Measurements from ENCODE around the gene KDELR3. TPM values are rescaled to one million over a fixed set of nuclear protein-coding genes. Genes with fewer than 3 reads are reported as not detected.

KDELR3 gene
- total and polyA plus RNA-seq, 4 experiments from 2014 or later: 0.10 to 0.24 TPM; not detected in 2

DNA sequence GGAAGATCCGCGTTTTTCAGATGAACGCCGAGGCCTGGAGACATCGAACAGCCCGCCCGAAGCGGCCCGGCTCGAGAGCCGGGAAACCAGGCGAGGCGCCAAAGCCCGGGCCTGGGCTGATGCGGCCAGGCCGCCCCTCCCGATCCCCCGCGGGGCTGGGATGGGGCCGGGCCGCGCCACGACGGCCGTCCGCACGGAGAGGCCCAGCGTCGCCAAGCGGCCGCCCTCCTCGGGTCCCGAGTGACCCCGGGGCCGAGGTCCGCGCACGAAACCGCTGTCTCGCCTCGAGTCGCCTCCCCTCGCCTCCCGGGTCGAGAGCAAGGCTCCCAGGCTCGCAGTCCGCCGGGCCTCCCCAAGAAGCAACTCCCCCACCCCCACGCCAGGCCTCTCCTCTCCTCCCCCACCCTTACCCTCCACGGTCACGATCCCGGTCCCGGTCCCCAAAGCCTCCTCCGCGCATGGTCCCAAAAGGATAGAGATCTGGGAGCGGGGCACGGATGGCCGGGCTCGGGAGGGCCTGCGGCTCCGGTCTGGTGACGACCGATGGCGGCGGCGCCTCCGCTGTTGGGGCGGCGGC lies 37.7 kb downstream of the KDELR3 start:
- H3K9me3 ChIP-seq (ENCODE audit: control insufficient read depth in 1 of 2, low read length in 2 of 2): no peaks in the 10 kb centered on the region
- H3K4me1 Mint-ChIP-seq: peaks cover 40 to 61% (median 51%) of the 10 kb centered on the region in 4 donors
- DNase-seq: peak in 1 of 5 donors; percentile 68
- peak overlapping the region; percentile 98 to 100 (median 99) for H3K4me3 Mint-ChIP-seq
- ChIA-PET CTCF (ENCODE audit: partially characterized antibody) (no interaction called here), POLR2A (ENCODE audit: partially characterized antibody) (no interaction called here)
- H3K36me3 Mint-ChIP-seq: peaks cover 32 to 50% of the 10 kb centered on the region in 2 donors
- H3K4me3 ChIP-seq (ENCODE audit: low read length in 2 of 2): peak overlapping the region; percentile 75 to 94
- H3K9me3 Mint-ChIP-seq: peaks cover 0 to 6% (median 0%) of the 10 kb centered on the region in 8 donors
- intact Hi-C loops (cut with micrococcal nuclease): loop anchor here (1.0 to 5.0 kb wide), 5 partner anchors 15 to 196 kb away; partner anchors contain the start of genes CSNK1E and DMC1
- H3K27ac Mint-ChIP-seq: peak overlapping the region; percentile 99 to 100 (median 100)
- peaks cover 50% of the 10 kb centered on the region for H3K4me1 ChIP-seq (ENCODE audit: insufficient read depth, low read length)
- peak overlapping the region; percentile 99 for H3K27ac ChIP-seq (ENCODE audit: low read depth, low read length)
- H3K36me3 ChIP-seq (ENCODE audit: insufficient read depth, low read length): peaks cover 17% of the 10 kb centered on the region
- H3K27me3 Mint-ChIP-seq: no peaks in the 10 kb centered on the region
- H3K27me3 ChIP-seq (ENCODE audit: insufficient read depth, low read length): no peaks in the 10 kb centered on the region

DNA sequence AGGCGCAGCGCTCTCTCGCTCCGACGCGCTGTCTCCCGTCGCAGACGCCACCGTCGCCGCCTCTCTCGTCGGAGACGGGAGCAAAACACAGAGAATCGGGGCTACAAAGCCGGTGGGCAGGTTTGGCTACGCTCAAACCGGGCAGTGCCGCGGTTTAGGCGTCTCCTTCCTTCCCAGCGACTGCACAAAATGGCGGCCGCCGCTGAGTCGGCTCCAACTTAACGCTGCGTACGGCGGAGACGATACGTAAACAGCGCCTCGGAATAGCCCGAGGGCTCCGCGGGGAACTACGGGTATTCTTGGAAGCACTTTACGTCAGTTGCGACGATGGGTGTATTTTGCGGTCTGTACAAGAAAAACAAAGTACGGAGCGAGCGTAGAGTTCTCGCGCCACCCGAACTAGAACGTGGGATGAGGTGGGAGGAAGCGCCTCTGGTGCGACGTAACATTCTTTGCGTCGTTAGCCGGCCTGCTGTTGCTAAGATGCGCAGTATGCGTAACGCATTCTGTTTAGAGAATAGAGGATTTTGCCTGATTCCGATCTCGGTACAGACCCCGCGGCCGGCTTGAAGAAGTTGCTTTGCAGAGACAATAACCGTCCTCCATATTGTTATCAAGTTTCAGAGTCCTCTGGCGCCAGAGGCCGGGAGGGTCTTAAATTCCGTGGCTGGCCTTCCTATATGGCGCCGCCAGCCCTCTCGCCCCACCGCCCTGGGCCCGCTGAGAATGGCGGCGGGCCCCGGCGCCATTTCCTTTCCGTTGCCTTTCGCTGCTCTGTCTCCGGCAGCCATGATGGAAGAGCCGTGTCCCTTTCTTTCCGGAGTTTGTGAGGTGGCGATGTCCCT lies 38.4 kb downstream of the KDELR3 start, which contains the start of gene DDX17:
Gene DDX17 (minus strand): TSS at position 194 of the 845 bp plus-strand sequence.
- ChIA-PET CTCF (ENCODE audit: partially characterized antibody) (no interaction called here), POLR2A (ENCODE audit: partially characterized antibody) (interaction anchor here (0.6 to 1.7 kb wide), 9 partner anchors 8 to 184 kb away, joined by 3 to 14 read pairs (median 4); partner anchors contain the start of genes DMC1 and TOMM22)
- Histone ChIP-seq H3K27ac (ENCODE audit: low read depth, low read length) (peak within 1 kb of the TSS; percentile 99), H3K4me1 (ENCODE audit: insufficient read depth, low read length) (peaks cover 44% of the 10 kb centered on the region), H3K27me3 (ENCODE audit: insufficient read depth, low read length) (no peaks in the 10 kb centered on the region), H3K36me3 (ENCODE audit: insufficient read depth, low read length) (peaks cover 12% of the 10 kb centered on the region), H3K4me3 (ENCODE audit: low read length in 2 of 2) (peak within 1 kb of the TSS; percentile 75 to 94), H3K9me3 (ENCODE audit: control insufficient read depth in 1 of 2, low read length in 2 of 2) (no peaks in the 10 kb centered on the region)
- Mint-ChIP-seq H3K4me1 (peaks cover 37 to 54% (median 45%) of the 10 kb centered on the region in 4 donors), H3K36me3 (peaks cover 27 to 43% of the 10 kb centered on the region in 2 donors), H3K27ac (peak within 1 kb of the TSS; percentile 99 to 100 (median 100)), H3K9me3 (peaks cover 0 to 4% (median 0%) of the 10 kb centered on the region in 8 donors), H3K4me3 (peak within 1 kb of the TSS; percentile 98 to 100 (median 99)), H3K27me3 (no peaks in the 10 kb centered on the region)
- peak; percentile 96 to 98 (median 96) for DNase-seq
- intact Hi-C loops (cut with micrococcal nuclease): loop anchor here (1.0 to 5.0 kb wide), 5 partner anchors 16 to 195 kb away; partner anchors contain the start of genes CSNK1E and DMC1

DNA sequence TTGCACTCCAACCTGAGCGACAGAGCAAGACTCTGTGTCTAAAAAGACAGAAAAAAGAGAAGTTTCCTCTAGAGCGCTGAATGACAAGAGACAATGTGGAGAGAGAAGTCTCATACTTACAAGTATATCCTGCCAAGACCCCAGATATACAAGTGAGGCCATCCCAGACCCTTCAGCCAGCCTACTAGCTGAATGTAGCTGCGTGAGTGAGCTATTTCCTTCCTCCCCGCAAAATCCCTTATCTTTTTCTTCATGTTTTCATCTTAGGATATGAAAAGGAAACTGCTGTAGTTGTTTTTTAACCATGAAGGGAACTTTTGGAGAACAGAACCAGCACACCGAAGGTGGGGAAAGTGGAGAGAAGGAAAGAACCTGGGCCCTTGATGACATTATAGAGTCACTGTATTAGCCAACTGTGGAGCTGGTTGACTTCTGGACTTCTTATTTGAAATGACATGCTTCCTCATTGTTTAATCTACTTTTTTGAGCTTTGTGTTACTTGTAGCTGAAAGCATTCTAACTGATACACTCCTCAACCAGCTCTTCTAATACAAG lies 42.6 kb downstream of the KDELR3 start:
- Mint-ChIP-seq H3K4me1 (peaks cover 12 to 19% (median 16%) of the 10 kb centered on the region in 4 donors), H3K36me3 (peaks cover 0 to 8% of the 10 kb centered on the region in 2 donors), H3K4me3 (no peak overlapping the region), H3K27me3 (no peaks in the 10 kb centered on the region), H3K9me3 (peaks cover 0 to 4% (median 0%) of the 10 kb centered on the region in 8 donors), H3K27ac (no peak overlapping the region)
- DNase-seq: no peak
- no peaks in the 10 kb centered on the region for H3K27me3 ChIP-seq (ENCODE audit: insufficient read depth, low read length)
- intact Hi-C loops (cut with micrococcal nuclease): no loop called here
- H3K36me3 ChIP-seq (ENCODE audit: insufficient read depth, low read length): no peaks in the 10 kb centered on the region
- no peak overlapping the region for H3K27ac ChIP-seq (ENCODE audit: low read depth, low read length)
- no peaks in the 10 kb centered on the region for H3K9me3 ChIP-seq (ENCODE audit: control insufficient read depth in 1 of 2, low read length in 2 of 2)
- peaks cover 9% of the 10 kb centered on the region for H3K4me1 ChIP-seq (ENCODE audit: insufficient read depth, low read length)
- H3K4me3 ChIP-seq (ENCODE audit: low read length in 2 of 2): no peak overlapping the region
- CTCF ChIA-PET (ENCODE audit: partially characterized antibody): interaction anchor here (1.3 to 2.2 kb wide), 2 partner anchors 9 to 171 kb away, joined by 3 to 7 read pairs; partner anchors contain the start of gene TOMM22
- POLR2A ChIA-PET (ENCODE audit: partially characterized antibody): interaction anchor here (1.1 to 1.8 kb wide), 2 partner anchors 21 to 454 kb away, joined by 3 to 4 read pairs; partner anchors contain the start of gene PICK1

DNA sequence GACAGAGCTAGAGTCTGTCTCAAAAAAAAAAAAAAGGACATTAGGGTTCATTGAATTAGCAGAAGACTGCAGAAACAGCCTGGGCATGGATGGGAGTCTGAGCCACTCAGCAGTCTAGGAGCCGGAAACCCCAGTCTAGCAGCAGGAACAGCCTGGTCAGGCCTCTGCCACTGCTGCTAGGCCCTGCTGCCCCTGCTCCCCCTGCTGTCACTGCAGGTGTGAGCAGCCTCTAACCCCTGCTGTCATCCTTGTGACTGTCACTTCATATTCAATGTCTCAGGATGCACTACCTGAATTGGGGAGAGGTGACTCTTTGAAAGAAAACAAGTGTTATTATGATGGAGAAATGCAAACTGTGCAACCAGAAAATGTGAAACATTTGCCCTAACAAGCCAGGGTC lies 45.2 kb downstream of the KDELR3 start:
- Mint-ChIP-seq H3K36me3 (no peaks in the 10 kb centered on the region), H3K27me3 (no peaks in the 10 kb centered on the region), H3K4me3 (no peak overlapping the region), H3K4me1 (peaks cover 3 to 8% (median 5%) of the 10 kb centered on the region in 4 donors), H3K9me3 (peaks cover 0 to 2% (median 0%) of the 10 kb centered on the region in 8 donors), H3K27ac (peak overlapping the region in 2 of 7 donors; percentile 18 to 64)
- intact Hi-C loops (cut with micrococcal nuclease): no loop called here
- ChIA-PET POLR2A (ENCODE audit: partially characterized antibody) (no interaction called here), CTCF (ENCODE audit: partially characterized antibody) (interaction anchor here (0.6 kb wide), 1 partner anchor 22 kb away, joined by 3 read pairs; no protein-coding TSS in a partner anchor)
- peak in 3 of 5 donors; percentile 23 to 44 (median 38) for DNase-seq
- Histone ChIP-seq H3K4me1 (ENCODE audit: insufficient read depth, low read length) (no peaks in the 10 kb centered on the region), H3K27ac (ENCODE audit: low read depth, low read length) (no peak overlapping the region), H3K36me3 (ENCODE audit: insufficient read depth, low read length) (no peaks in the 10 kb centered on the region), H3K4me3 (ENCODE audit: low read length in 2 of 2) (no peak overlapping the region), H3K9me3 (ENCODE audit: control insufficient read depth in 1 of 2, low read length in 2 of 2) (no peaks in the 10 kb centered on the region), H3K27me3 (ENCODE audit: insufficient read depth, low read length) (no peaks in the 10 kb centered on the region)

DNA sequence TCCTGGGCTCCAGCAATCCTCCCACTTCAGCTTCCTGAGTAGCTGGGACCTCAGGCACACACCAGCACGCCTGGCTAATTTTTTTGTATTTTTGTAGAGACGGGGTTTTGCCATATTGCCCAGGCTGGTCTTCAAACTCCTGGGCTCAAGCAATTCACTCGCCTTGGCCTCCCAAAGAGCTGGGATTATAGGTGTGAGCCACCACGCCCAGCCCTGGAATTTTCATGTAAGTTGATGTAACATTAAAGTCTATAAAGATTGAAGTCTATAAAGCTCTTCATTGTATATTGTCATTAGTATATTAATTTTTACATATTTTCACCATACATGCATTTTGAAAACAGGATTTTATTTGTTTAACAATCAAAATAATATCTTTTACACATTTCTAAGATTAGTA lies 50.7 kb downstream of the KDELR3 start:
- H3K4me1 Mint-ChIP-seq: no peaks in the 10 kb centered on the region
- no peaks in the 10 kb centered on the region for H3K27me3 ChIP-seq (ENCODE audit: insufficient read depth, low read length)
- H3K9me3 ChIP-seq (ENCODE audit: control insufficient read depth in 1 of 2, low read length in 2 of 2): no peaks in the 10 kb centered on the region
- POLR2A ChIA-PET (ENCODE audit: partially characterized antibody): no interaction called here
- no peaks in the 10 kb centered on the region for H3K36me3 Mint-ChIP-seq
- no peak overlapping the region for H3K4me3 ChIP-seq (ENCODE audit: low read length in 2 of 2)
- H3K27me3 Mint-ChIP-seq: peaks cover 0 to 4% of the 10 kb centered on the region in 2 donors
- peaks cover 0 to 2% (median 0%) of the 10 kb centered on the region in 8 donors for H3K9me3 Mint-ChIP-seq
- no peak overlapping the region for H3K27ac ChIP-seq (ENCODE audit: low read depth, low read length)
- H3K4me1 ChIP-seq (ENCODE audit: insufficient read depth, low read length): no peaks in the 10 kb centered on the region
- no peak overlapping the region for H3K4me3 Mint-ChIP-seq
- DNase-seq: no peak
- intact Hi-C loops (cut with micrococcal nuclease): no loop called here
- no peaks in the 10 kb centered on the region for H3K36me3 ChIP-seq (ENCODE audit: insufficient read depth, low read length)
- no peak overlapping the region for H3K27ac Mint-ChIP-seq
- CTCF ChIA-PET (ENCODE audit: partially characterized antibody): interaction anchor here (0.7 kb wide), 1 partner anchor 51 kb away, joined by 3 read pairs; the partner anchor contains the start of gene DMC1

DNA sequence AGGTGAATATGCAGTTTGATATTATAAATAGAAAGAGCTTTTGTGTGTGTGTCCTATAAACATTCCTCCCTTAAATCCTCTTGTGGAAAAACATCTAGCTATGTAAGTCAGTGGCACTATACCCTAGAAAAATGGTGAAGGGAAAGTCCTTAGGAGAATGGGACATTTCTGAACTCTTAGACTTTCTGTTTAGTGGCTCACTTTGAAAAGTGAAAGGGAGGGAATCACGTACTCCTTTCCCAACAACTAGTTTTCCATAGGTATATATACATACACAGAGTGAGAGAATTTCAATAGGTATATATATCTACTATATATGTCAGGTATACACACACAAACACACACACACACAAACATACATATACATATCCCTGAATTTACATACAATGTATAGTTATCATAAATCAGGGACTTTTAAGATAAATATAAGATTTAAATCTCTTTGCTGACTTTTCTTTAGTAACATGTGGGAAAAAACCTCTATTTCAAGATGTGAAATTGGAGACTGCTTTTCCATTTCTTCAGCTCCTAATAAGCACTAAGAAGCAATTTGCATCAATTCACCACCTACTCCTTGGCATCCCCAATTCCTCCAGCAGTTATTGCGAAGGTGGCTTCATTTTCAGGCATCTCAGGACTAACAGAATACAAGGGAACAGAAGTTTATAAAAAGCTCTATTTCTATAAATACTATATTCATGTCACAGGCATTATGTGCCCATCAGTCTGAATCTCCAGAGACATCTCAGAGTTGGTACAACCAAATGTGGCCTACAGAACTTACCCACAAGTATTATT lies 51.8 kb downstream of the KDELR3 start:
- POLR2A ChIA-PET (ENCODE audit: partially characterized antibody): no interaction called here
- no peak overlapping the region for H3K4me3 Mint-ChIP-seq
- Histone ChIP-seq H3K36me3 (ENCODE audit: insufficient read depth, low read length) (no peaks in the 10 kb centered on the region), H3K4me3 (ENCODE audit: low read length in 2 of 2) (no peak overlapping the region), H3K27ac (ENCODE audit: low read depth, low read length) (no peak overlapping the region), H3K27me3 (ENCODE audit: insufficient read depth, low read length) (no peaks in the 10 kb centered on the region), H3K9me3 (ENCODE audit: control insufficient read depth in 1 of 2, low read length in 2 of 2) (no peaks in the 10 kb centered on the region), H3K4me1 (ENCODE audit: insufficient read depth, low read length) (no peaks in the 10 kb centered on the region)
- DNase-seq: no peak
- no peak overlapping the region for H3K27ac Mint-ChIP-seq
- peaks cover 0 to 2% (median 0%) of the 10 kb centered on the region in 8 donors for H3K9me3 Mint-ChIP-seq
- intact Hi-C loops (cut with micrococcal nuclease): no loop called here
- peaks cover 0 to 6% of the 10 kb centered on the region in 2 donors for H3K27me3 Mint-ChIP-seq
- H3K36me3 Mint-ChIP-seq: no peaks in the 10 kb centered on the region
- H3K4me1 Mint-ChIP-seq: no peaks in the 10 kb centered on the region
- CTCF ChIA-PET (ENCODE audit: partially characterized antibody): interaction anchor here (0.6 kb wide), 1 partner anchor 135 kb away, joined by 3 read pairs; no protein-coding TSS in a partner anchor
